ENCODE results near the gene OTOF.

DNA sequence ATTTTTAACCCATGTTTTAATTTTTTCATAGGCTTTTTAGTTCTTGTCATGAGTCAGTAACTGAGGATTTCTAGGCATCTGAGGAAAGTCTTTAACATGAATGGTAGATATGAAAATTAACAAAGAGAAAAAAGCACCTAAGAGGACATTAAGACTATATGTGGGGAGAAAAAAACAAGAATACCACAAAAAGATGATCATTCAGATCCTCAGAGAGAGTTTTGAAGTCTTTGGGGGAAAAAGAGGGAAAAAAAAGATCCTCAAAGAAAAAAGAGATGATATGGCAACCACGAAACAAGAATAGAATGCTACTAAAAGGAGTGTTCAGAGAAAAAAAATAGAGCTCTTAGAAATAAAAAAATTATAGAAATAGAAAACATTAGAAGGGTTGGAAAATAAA, 68.1 kb downstream of the OTOF start:
- TF ChIP-seq, protein P1, sequence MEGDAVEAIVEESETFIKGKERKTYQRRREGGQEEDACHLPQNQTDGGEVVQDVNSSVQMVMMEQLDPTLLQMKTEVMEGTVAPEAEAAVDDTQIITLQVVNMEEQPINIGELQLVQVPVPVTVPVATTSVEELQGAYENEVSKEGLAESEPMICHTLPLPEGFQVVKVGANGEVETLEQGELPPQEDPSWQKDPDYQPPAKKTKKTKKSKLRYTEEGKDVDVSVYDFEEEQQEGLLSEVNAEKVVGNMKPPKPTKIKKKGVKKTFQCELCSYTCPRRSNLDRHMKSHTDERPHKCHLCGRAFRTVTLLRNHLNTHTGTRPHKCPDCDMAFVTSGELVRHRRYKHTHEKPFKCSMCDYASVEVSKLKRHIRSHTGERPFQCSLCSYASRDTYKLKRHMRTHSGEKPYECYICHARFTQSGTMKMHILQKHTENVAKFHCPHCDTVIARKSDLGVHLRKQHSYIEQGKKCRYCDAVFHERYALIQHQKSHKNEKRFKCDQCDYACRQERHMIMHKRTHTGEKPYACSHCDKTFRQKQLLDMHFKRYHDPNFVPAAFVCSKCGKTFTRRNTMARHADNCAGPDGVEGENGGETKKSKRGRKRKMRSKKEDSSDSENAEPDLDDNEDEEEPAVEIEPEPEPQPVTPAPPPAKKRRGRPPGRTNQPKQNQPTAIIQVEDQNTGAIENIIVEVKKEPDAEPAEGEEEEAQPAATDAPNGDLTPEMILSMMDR (IDR thresholded peaks at IDR 0.05) = no peak
- TF ChIP-seq POLR2A (IDR thresholded peaks at IDR 0.05) = no peak
